HG03457 (cell line): ENCODE measurements around the gene PGPEP1.
"Not testable (repeated sequence)": the region's sequence is repeated elsewhere in the genome, so short reads cannot be mapped to it uniquely, and the experiment has no call there.

ENCODE experiments used
- ATAC-seq: cut with Tn5 transposase; IDR thresholded peaks from one replicate; pipeline ENCODE4 v1.9.1; 2021; ENCODE audit warnings: moderate number of reproducible peaks; ENCODE audit not compliant: unreplicated experiment

PGPEP1 gene

DNA sequence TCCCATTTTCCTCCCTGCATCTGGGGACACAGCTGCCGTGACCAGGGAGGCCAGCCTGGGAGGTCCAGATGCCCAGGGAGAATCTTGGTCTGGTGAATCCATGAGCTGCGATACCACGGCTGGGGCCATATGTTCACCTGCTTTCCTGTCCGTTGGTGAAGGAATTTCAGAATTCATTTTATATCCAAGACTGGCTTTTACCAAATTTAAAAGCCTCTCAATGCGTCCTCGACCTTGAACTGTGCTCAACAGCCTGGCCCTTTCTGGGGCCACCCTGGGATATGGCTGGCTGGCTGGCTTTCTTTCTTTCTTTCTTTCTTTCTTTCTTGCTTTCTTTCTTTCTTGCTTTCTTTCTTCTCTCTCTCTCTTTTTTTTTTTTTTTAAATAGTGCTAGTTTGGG lies 23.4 kb downstream of the PGPEP1 start:
- no peak for ATAC-seq

GRCh38 chr19:18364277-18364825 lies 24.0 kb downstream of the PGPEP1 start:
- not testable (repeated sequence) for ATAC-seq

- no peak for ATAC-seq
These were observed 24.6 kb downstream of the PGPEP1 start for GRCh38 chr19:18364826-18365528.

- no peak for ATAC-seq
These were observed 25.6 kb downstream of the PGPEP1 start for GRCh38 chr19:18366021-18366435.

DNA sequence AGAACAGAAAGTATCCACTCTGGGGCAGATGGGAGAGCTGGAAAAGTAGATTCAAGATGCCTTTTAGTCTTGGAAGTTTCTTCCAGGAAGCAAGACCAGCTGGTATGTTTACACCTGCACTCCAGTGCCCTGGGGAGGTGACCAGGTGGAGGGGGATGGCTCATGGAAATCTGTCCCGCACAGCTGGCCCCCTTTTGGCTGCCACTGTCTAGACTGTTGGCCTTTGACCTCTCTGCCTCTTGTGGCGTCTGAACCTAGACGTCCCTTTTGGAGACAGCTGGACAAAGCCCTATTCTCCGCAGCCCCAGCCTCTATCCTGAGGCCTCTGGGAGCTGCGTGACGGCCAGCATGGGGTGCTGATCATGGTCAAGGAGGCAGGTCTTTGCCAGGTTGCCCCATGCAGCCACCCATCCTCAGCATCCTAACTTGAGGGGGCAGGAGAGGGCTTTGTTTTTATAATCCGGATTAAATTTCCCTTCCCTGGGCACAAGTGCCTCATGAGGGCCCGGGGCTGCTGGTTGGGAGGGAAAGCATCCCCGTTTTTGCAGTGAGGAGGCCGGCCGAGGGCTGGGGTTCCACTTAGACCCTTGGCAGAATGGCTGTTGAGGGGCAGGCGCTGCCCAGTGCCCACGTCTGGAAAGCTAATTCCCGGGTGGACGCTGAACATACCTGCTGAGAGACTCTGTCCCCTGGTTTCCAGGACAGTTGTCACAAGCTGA lies 28.3 kb downstream of the PGPEP1 start:
- no peak for ATAC-seq

GRCh38 chr19:18373407-18373891 lies 33.1 kb downstream of the PGPEP1 start:
- no peak for ATAC-seq

- peak; percentile 81 for ATAC-seq
These were observed 33.7 kb downstream of the PGPEP1 start for GRCh38 chr19:18373892-18374629.

DNA sequence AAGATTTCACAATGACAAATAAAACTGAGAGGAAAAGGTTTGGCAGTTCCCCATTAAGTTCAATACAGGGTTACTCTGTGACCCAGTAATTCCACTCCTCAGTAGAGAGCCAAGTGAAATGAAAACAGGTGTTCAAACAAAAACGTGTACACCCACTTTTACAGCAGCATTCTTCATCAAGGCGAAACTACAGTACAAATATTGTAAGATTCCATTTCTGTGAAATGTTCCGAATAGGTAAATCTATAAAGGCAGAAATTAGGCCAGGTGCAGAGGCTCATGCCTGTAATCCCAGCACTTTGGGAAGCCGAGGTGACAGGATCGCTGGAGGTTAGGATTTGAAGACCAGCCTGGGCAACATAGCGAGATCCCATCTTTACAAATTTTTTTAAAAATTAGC lies 36.6 kb downstream of the PGPEP1 start:
- ATAC-seq, result no peak

DNA sequence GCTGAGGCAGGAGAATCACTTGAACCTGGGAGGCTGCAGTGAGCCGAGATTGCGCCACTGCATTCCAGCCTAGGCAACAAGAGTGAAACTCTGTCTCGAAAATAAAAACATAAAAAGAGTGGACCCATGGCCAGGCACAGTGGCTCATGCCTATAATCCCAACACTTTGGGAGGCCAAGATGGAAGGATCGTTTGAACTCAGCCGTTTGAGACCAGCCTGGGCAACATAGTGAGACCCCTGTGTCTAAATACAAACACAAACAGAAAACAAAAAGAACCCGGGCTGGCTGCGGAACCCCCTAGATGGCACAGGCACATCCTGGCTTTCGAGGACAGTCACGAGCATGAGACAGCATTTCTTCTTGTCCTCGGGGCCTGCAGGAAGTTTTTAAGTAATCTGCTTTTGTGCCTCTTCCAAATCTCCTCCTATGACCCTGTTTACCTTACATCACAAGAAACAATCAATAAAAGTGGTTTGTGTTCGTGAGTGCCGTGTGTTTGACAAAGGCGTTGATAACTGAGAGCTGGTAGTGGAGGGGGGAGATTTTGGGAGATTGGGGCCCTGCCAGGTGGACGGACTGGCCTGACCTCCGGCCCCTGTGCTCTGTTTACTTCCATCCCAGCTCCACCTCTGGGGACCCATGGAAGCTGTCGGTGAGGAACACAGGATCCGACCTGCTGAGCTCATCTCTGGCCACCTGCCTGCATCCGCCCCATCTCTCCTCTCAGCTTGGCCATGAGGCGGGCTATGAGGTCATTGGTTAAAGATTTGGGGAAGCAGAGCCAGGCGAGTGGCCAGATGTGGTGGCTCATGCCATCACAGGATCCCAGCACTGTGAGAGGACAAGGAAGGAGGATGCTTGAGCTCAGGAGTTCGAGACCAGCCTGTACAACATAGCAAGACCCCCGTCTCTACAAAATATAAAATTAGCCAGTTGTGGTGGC lies 39.7 kb downstream of the PGPEP1 start:
- ATAC-seq, result no peak

DNA sequence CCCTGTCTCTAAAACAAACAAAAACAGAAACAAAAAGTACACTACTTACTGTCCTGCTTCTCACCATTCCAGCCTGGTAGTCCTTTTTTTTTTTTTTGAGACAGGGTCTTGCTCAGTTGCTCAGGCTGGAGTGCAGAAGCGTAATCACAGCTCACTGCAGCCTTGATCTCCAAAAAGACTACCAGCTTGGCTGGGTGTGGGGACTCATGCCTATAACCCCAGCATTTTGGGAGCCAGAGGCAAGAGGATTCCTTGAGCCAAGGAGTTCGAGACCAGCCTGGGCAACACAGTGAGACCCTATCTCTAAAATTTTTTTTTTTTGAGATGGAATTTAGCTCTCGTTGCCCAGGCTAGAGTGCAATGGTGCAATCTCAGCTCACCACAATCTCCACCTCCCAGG lies 40.4 kb downstream of the PGPEP1 start:
- ATAC-seq, result no peak

DNA sequence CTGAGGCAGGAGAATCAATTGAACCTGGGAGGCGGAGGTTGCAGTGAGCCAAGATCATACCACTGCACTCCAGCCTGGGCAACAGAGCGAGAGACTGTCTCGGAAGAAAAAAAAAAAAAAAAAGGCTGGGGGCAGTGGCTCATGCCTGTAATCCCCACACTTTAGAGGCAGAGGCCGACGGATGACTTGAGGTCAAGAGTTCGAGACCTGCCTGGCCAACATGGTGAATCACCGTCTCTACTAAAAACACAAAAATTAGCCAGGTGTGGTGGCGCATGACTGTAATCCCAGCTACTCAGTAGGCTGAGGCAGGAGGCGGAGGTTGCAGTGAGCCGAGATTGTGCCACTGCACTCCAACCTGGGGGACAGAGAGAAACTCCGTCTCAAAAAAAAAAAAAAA lies 43.2 kb downstream of the PGPEP1 start:
- ATAC-seq, result not testable (repeated sequence)

DNA sequence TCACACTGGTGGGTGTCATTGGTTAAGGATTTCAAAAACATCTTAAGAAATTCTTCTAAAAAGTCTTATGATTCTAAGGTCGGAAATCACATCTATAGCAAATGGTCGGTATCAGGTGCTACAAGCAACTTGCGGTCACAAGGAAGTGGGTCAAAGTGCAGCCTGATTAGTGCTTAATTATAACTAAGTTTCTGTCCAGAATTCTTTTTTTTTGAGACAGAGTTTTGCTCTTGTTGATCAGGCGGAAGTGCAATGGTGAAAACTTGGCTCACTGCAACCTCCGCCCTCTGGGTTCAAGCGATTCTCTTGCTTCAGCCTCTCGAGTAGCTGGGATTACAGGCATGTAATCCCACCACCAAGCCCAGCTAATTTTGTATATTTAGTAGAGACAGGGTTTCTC lies 44.4 kb downstream of the PGPEP1 start:
- ATAC-seq, result no peak

DNA sequence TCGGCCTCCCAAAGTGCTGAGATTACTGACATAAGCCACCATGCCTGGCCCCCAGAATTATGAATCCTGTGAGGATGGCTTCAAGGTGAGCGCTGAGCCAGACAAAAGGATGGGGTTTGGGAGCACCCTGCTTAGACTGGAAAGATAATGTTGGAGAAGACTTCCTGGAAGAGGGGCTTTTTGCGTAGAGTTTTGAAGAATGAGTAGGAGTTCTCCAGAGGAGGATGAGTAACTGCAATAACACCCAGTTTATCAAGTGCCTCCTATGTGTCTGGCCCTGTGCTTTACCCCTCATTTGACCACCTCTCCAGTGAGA lies 44.9 kb downstream of the PGPEP1 start:
- ATAC-seq, result no peak

GRCh38 chr19:18385675-18386542 lies 45.5 kb downstream of the PGPEP1 start, which contains the start of gene GDF15:
GDF15 (plus strand) TSS chr19:18386158; CDS start chr19:18386190, 32 bp downstream.
- ATAC-seq, result no peak

DNA sequence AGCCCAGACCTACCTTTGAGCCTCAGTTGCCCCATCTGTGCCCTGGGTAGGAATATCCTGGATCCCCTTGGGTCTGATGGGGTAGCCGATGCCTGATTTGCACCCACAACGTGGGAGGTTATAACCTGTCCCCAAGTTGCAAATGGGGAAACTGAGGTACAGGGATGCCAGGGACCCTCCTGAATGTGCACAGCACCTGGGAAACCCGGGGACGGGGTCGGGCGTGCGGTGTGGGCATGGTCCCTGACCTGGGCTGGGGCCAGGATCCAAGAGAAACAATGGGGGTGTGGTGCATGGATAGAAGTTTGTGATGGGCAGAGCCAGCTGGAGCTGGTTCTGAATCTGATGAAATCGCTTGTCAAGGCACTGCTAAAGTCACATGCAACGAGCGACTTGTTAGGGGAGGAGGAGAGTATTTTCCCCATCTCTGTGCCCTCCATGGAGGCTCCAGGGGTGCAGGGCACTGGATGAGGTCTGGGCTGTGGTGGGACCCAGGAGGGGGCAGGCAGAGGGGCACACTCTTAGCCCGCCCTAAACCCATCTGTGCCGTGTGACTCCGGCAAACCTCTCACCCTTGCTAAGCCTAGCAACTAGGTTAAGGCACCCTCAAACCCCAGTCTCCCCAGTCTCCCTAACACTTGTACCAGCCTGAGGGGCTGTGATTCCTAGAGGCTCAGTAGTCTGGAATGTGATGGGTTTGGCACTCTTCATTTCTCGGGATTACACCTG lies 46.3 kb downstream of the PGPEP1 start:
- no peak for ATAC-seq

DNA sequence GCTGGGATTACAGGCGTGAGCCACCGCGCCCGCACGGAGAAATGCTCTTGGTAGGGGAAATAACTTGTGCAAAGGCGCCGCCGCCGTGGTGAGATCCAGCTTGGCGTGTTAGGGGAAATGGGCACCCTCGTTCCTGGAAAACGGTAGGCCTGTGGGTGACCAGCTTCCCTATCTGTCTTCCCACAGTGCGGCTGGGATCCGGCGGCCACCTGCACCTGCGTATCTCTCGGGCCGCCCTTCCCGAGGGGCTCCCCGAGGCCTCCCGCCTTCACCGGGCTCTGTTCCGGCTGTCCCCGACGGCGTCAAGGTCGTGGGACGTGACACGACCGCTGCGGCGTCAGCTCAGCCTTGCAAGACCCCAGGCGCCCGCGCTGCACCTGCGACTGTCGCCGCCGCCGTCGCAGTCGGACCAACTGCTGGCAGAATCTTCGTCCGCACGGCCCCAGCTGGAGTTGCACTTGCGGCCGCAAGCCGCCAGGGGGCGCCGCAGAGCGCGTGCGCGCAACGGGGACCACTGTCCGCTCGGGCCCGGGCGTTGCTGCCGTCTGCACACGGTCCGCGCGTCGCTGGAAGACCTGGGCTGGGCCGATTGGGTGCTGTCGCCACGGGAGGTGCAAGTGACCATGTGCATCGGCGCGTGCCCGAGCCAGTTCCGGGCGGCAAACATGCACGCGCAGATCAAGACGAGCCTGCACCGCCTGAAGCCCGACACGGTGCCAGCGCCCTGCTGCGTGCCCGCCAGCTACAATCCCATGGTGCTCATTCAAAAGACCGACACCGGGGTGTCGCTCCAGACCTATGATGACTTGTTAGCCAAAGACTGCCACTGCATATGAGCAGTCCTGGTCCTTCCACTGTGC lies 47.9 kb downstream of the PGPEP1 start:
- ATAC-seq, result peak; percentile 61

- no peak for ATAC-seq
These were observed 48.7 kb downstream of the PGPEP1 start for GRCh38 chr19:18388960-18389725.
